IMR-90 (cell line): ENCODE measurements around the gene CCDC60. TPM values are rescaled to one million over a fixed set of nuclear protein-coding genes. Genes with fewer than 3 reads are reported as not detected.

Experiments
- ATAC-seq: fragments of 200-7000 bp; cut with Tn5 transposase; 2 replicates; pipeline ENCODE4 v1.9.1; 2020; ENCODE audit warnings: low read depth, mild to moderate bottlenecking, moderate library complexity
- BruUV-seq: library from RNA; stranded (reverse); fragments of 400-500 nt; replicated peaks from 2 replicates; lab custom pipeline; 2021; lab: Mats Ljungman, UMichigan
- CTCF ChIA-PET: fragments of 300-600 bp; formaldehyde crosslinking; extraction: SDS; loops from one replicate; lab custom pipeline; 2021; ENCODE audit warnings: antibody characterized with exemption; lab: Yijun Ruan, JAX
- POLR2A ChIA-PET: fragments of 300-600 bp; sonication (Branson Sonifier 250); formaldehyde crosslinking; loops from one replicate; lab custom pipeline; 2022; ENCODE audit warnings: antibody characterized with exemption; ENCODE audit not compliant: unreplicated experiment; lab: Charles Lee
- DNase-seq: peaks from one replicate; pipeline ENCODE4 v3.0.0; 2013
- H2AFZ ChIP-seq: replicated peaks from 2 replicates; pipeline ENCODE3; 2013; ENCODE audit warnings: low read length, mild to moderate bottlenecking; ENCODE audit not compliant: poor library complexity
- H2AK5ac ChIP-seq: 2 replicates; pipeline ENCODE4 v1.6.1; 2013; ENCODE audit warnings: low read depth, low read length, inconsistent platforms
- H2AK9ac ChIP-seq: replicated peaks from 2 replicates; pipeline ENCODE3; 2013; ENCODE audit warnings: mild to moderate bottlenecking, low read depth, low read length, moderate library complexity; ENCODE audit not compliant: poor library complexity
- H2BK120ac ChIP-seq: 2 replicates; pipeline ENCODE4 v1.6.1; 2013; ENCODE audit warnings: low read depth, low read length, inconsistent platforms
- H2BK15ac ChIP-seq: 3 replicates; pipeline ENCODE4 v1.6.1; 2013; ENCODE audit warnings: low read depth, low read length, inconsistent platforms
- H2BK20ac ChIP-seq: 2 replicates; pipeline ENCODE4 v1.6.1; 2013; ENCODE audit warnings: low read depth, mild to moderate bottlenecking, inconsistent platforms, low read length, moderate library complexity
- H2BK5ac ChIP-seq: 2 replicates; pipeline ENCODE4 v1.6.1; 2013; ENCODE audit warnings: mild to moderate bottlenecking, low read depth, low read length, inconsistent platforms; ENCODE audit not compliant: poor library complexity, severe bottlenecking
- H3K14ac ChIP-seq: replicated peaks from 2 replicates; pipeline ENCODE4 v1.6.1; 2013; ENCODE audit warnings: low read depth, low read length, inconsistent platforms
- H3K18ac ChIP-seq: 2 replicates; pipeline ENCODE4 v1.6.1; 2013; ENCODE audit warnings: low read depth, low read length, control low read depth
- H3K23ac ChIP-seq: 2 replicates; pipeline ENCODE4 v1.6.1; 2013; ENCODE audit warnings: low read depth, low read length, inconsistent platforms
- H3K27ac ChIP-seq: 2 replicates; pipeline ENCODE4 v1.5.1; 2013; ENCODE audit warnings: mild to moderate bottlenecking, control low read depth, low read length; ENCODE audit not compliant: insufficient read depth
- H3K27me3 ChIP-seq: 2 replicates; pipeline ENCODE4 v1.6.1; 2013; ENCODE audit warnings: low read length; ENCODE audit not compliant: control insufficient read depth, insufficient read depth
- H3K36me3 ChIP-seq: 2 replicates; pipeline ENCODE4 v1.6.1; 2013; ENCODE audit warnings: low read length, mixed read lengths; ENCODE audit not compliant: control insufficient read depth, insufficient read depth
- H3K4ac ChIP-seq: 2 replicates; pipeline ENCODE4 v1.6.1; 2013; ENCODE audit warnings: low read depth, low read length, inconsistent platforms
- H3K4me1 ChIP-seq: 2 replicates; pipeline ENCODE4 v1.6.1; 2013; ENCODE audit warnings: low read length, mixed read lengths; ENCODE audit not compliant: control insufficient read depth, insufficient read depth
- H3K4me2 ChIP-seq: 2 replicates; pipeline ENCODE4 v1.6.1; 2013; ENCODE audit warnings: low read depth, mild to moderate bottlenecking, control low read depth, low read length, moderate library complexity
- H3K4me3 ChIP-seq: 2 replicates; pipeline ENCODE4 v1.5.1; 2013; ENCODE audit warnings: low read depth, mild to moderate bottlenecking, control low read depth, low read length, moderate library complexity; ENCODE audit not compliant: insufficient read depth
- H3K56ac ChIP-seq: 2 replicates; pipeline ENCODE4 v1.6.1; 2013; ENCODE audit warnings: low read length, inconsistent platforms; ENCODE audit not compliant: insufficient read depth; ENCODE audit errors: extremely low read depth
- H3K79me1 ChIP-seq, 2 experiments: 2 replicates each; pipeline ENCODE4 v1.6.1; 2013; ENCODE audit warnings: low read length in 2 of 2, inconsistent platforms in 1 of 2, low read depth in 1 of 2
- H3K9ac ChIP-seq: 2 replicates; pipeline ENCODE4 v1.6.1; 2013; ENCODE audit warnings: low read depth, low read length, control low read depth
- H3K9me1 ChIP-seq: 2 replicates; pipeline ENCODE4 v1.6.1; 2013; ENCODE audit warnings: low read length, inconsistent platforms; ENCODE audit not compliant: insufficient read depth
- H3K9me3 ChIP-seq: 2 replicates; pipeline ENCODE4 v1.6.1; 2013; ENCODE audit warnings: low read length; ENCODE audit not compliant: control insufficient read depth, insufficient read depth
- H4K20me1 ChIP-seq: 2 replicates; pipeline ENCODE4 v1.6.1; 2013; ENCODE audit warnings: low read length, inconsistent platforms; ENCODE audit not compliant: insufficient read depth
- H4K5ac ChIP-seq: 2 replicates; pipeline ENCODE4 v1.6.1; 2013; ENCODE audit warnings: mild to moderate bottlenecking, low read depth, low read length, control low read depth
- H4K8ac ChIP-seq, 2 experiments: 2 replicates each; pipeline ENCODE4 v1.6.1; 2013; ENCODE audit warnings: low read depth in 2 of 2, low read length in 2 of 2, control low read depth in 1 of 2, inconsistent platforms in 1 of 2
- H4K91ac ChIP-seq: 2 replicates; pipeline ENCODE4 v1.6.1; 2013; ENCODE audit warnings: low read depth, low read length, inconsistent platforms; ENCODE audit not compliant: insufficient read depth
- RCOR1 ChIP-seq: IDR thresholded peaks from 2 replicates; pipeline ENCODE4 v1.6.1; 2012; ENCODE audit warnings: mild to moderate bottlenecking, low read length, improper control_type of control experiment; ENCODE audit not compliant: insufficient replicate concordance
- WGBS, 2 experiments: methylation state at CpG; one replicate each; pipeline versions ENCODE4 v1.1.5 to v1.1.7; 2013; ENCODE audit warnings: missing lambda C conversion rate in 2 of 2; ENCODE audit not compliant: insufficient read length in 1 of 2; ENCODE audit errors: extremely low coverage in 2 of 2; 5-methylcytosine and 5-hydroxymethylcytosine counted together
- dilution Hi-C: fragments of 300-500 bp; cut with HindIII; formaldehyde crosslinking; loops from one replicate; pipeline ENCODE4 v1.14.3; 2018; ENCODE audit warnings: low sequenced_read_pairs; ENCODE audit not compliant: unreplicated experiment
- in situ Hi-C: fragments of 300-500 bp; cut with MboI; formaldehyde crosslinking; loops from 3 replicates; pipeline ENCODE4 v1.14.3; 2019; ENCODE audit warnings: low sequenced_read_pairs, inconsistent platforms, mixed read lengths
- intact Hi-C: fragments of 100-400 bp; cut with micrococcal nuclease; formaldehyde crosslinking; loops from 2 replicates; pipeline ENCODE4 v1.10.0; 2022
- polyA plus RNA-seq, 3 experiments: library from polyadenylated mRNA; depleted of rRNA; stranded (reverse); fragments of >200 nt; gene quantifications; 2 replicates each; pipeline ENCODE4 v1.2.3, GENCODE V29; 2012; ENCODE audit warnings: low replicate concordance in 1 of 3
- total RNA-seq: library from RNA; depleted of rRNA; stranded (reverse); fragments of >200 nt; gene quantifications from 2 replicates; pipeline ENCODE4 v1.2.3, GENCODE V29; 2012

Gene CCDC60
- total and polyA plus RNA-seq, 2 of the 4 experiments (the other 2 are of a cell fraction), result not detected

DNA sequence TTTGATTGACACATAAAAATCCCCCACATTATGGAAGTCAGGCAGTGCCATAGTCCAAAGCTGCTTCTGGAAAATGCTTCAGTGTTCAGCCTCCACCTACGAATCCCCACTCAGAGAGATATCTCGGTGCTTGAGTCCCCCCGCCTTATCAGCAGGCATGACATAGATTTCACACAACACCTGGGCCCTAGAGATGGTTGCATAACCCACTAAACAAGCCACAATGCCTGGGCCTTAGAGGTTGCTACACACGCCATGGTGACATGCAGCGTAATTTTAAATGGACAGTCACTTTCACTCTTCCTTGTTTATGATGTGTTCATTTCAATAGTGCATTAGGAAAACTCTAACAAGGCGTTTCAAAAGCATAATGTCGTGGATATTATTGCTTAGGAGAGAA lies 38.0 kb downstream of the CCDC60 start:
- ATAC-seq, result no peak
- H3K9ac ChIP-seq, result no peak overlapping the region
- H2BK15ac ChIP-seq, result no peak overlapping the region
- no peak overlapping the region for H3K56ac ChIP-seq
- no peak overlapping the region for H4K91ac ChIP-seq
- no peak overlapping the region for H2BK5ac ChIP-seq
- DNase-seq, result no peak
- H3K4me2 ChIP-seq, result no peak overlapping the region
- dilution Hi-C loops, result no loop called here
- intact Hi-C loops, result no loop called here
- H3K27me3 ChIP-seq, result no peaks in the 10 kb centered on the region
- no peaks in the 10 kb centered on the region for H3K4me1 ChIP-seq
- no peak overlapping the region for H2AK5ac ChIP-seq
- H3K36me3 ChIP-seq, result no peaks in the 10 kb centered on the region
- H3K14ac ChIP-seq, result no peak overlapping the region
- no peak overlapping the region for H4K8ac ChIP-seq
- H3K4me3 ChIP-seq, result no peak overlapping the region
- in situ Hi-C loops, result no loop called here
- no peak overlapping the region for H2AFZ ChIP-seq
- H3K18ac ChIP-seq, result no peak overlapping the region
- H2AK9ac ChIP-seq, result no peak overlapping the region
- peaks cover 17% of the 10 kb centered on the region for H3K9me3 ChIP-seq
- no peak for TF ChIP-seq RCOR1
- POLR2A ChIA-PET, result no interaction called here
- no peak overlapping the region for H3K27ac ChIP-seq
- CTCF ChIA-PET, result no interaction called here
- H4K5ac ChIP-seq, result no peak overlapping the region
- no peak overlapping the region for H2BK120ac ChIP-seq
- H3K79me1 ChIP-seq, result no peaks in the 10 kb centered on the region
- no peaks in the 10 kb centered on the region for H4K20me1 ChIP-seq
- no peak overlapping the region for H2BK20ac ChIP-seq
- no peaks in the 10 kb centered on the region for H3K9me1 ChIP-seq
- WGBS, 2 experiments, result 20% methylated on average over 2 of the region's 7 CpGs; no CpG with 5 or more reads in 1 of the 2 experiments
- no peak overlapping the region for H3K23ac ChIP-seq
- no peak overlapping the region for H3K4ac ChIP-seq
- BruUV-seq, result no TSS peak
